ENCODE data around the gene SYAP1. TPM values are rescaled to one million over a fixed set of nuclear protein-coding genes. Genes with fewer than 3 reads are reported as not detected.
A peak's percentile ranks its signal among the peaks of the same experiment; 100 is the strongest.

The SYAP1 gene
- total and polyA plus RNA-seq, 9 of the 15 experiments (the other 6 are each of a cell fraction or from before 2014, with no cell fraction given) = 5.7 to 35.3 (median 27.6) TPM

DNA sequence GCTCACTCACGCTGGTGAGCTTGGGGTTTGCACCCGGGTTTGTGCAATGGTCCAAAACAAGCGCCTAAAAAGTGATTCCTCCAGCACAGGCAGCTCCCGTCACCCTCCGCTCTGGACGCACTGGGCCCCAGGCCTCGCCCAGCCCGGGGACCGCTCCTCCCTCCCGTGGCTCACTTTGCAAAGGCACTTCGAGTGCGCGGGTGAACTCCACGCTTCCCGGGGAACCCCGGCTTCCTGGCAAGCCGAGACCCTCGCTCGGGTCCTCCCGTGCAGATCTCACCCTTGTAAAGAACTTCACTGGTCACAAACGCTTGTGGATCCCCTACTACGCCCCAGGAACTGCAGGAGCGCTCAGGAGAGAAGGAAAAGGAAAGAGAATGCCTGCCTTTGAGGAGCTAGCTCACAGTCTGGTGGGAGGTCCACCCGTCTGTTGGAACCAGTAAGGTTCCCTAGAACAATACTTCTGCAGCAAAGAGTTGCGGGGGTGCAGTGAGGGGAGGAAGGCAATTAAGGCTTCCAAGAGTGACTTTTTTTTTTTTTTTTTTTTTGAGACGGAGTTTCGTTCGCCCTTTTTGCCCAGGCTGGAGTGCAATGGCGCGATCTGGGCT is 6.8 kb upstream of the SYAP1 start, which contains the start of gene CTPS2 (continued):
- TF ChIP-seq, protein P1, sequence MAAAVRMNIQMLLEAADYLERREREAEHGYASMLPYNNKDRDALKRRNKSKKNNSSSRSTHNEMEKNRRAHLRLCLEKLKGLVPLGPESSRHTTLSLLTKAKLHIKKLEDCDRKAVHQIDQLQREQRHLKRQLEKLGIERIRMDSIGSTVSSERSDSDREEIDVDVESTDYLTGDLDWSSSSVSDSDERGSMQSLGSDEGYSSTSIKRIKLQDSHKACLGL (CRISPR knock-in tag; IDR thresholded peaks at IDR 0.05; ENCODE audit: borderline replicate concordance, poor library complexity, severe bottlenecking) = no peak
- TF ChIP-seq HDAC2 (IDR thresholded peaks at IDR 0.05) (no peak), ZC3H11A (IDR thresholded peaks at IDR 0.05; ENCODE audit: low read depth, low read length) (no peak), STAT5B (CRISPR knock-in tag; IDR thresholded peaks at IDR 0.05) (no peak), HNRNPUL1 (IDR thresholded peaks at IDR 0.05; ENCODE audit: low read length) (no peak), PKNOX1 (IDR thresholded peaks at IDR 0.05) (no peak), PYGO2 (tag; IDR thresholded peaks at IDR 0.05) (no peak), HSF4 (CRISPR knock-in tag; IDR thresholded peaks at IDR 0.05; ENCODE audit: borderline replicate concordance) (no peak), ZHX1 (conservative IDR thresholded peaks at IDR 0.05; ENCODE audit: low read length) (no peak), SAFB (IDR thresholded peaks at IDR 0.05; ENCODE audit: borderline replicate concordance, low read depth, low read length) (no peak), FOSL1 (tag; conservative IDR thresholded peaks at IDR 0.05) (no peak), SIN3A (IDR thresholded peaks at IDR 0.05; ENCODE audit: borderline replicate concordance in 2 of 2, control insufficient read depth in 1 of 2, low read depth in 2 of 2, low read length in 2 of 2) (no peak), RBFOX2 (IDR thresholded peaks at IDR 0.05; ENCODE audit: low read depth, low read length) (peak; percentile 86), ATF7 (IDR thresholded peaks at IDR 0.05) (no peak), ZNF592 (IDR thresholded peaks at IDR 0.05) (0 out of 2 replicates have a peak, but pooled peaks have one; percentile 28), THAP7 (CRISPR knock-in tag; IDR thresholded peaks at IDR 0.05) (no peak), ELF1 (tag; IDR thresholded peaks at IDR 0.05) (no peak)

All from K562 (cell line).